ENCODE measurements around the gene SNAP91. TPM values are rescaled to one million over a fixed set of nuclear protein-coding genes. Genes with fewer than 3 reads are reported as not detected.

The SNAP91 gene
- total RNA-seq, 6 experiments from 2014 or later = not detected

DNA sequence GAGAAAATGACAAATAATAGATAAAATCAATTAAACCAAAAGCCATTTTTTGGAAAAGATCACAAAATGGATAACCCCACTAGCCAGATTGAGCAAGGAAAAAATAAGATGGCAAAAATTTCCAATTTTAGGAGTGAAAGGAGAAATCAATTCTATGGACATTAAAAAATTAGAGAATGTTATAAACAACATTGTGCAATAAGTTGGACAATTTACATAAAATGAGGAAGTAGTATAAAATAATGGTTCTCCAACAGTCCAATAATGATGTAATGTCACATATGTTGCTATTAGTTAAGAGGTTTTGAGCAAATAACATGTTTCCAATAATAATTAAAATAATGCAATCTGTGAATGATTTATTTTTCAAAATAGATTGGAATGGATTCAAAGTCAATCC lies 3.1 kb upstream of the SNAP91 start:
- Histone ChIP-seq H3K36me3 (no peaks in the 10 kb centered on the region), H3K4me1 (peaks cover 0 to 13% (median 0%) of the 10 kb centered on the region in 4 donors), H3K9me3 (no peaks in the 10 kb centered on the region), H3K4me3 (no peak overlapping the region), H3K27ac (no peak overlapping the region), H3K27me3 (peaks cover 0 to 9% of the 10 kb centered on the region in 2 donors)
- no peak for ATAC-seq
- intact Hi-C loops (cut with DNase I) = no loop called here
- TF ChIP-seq, protein P1, sequence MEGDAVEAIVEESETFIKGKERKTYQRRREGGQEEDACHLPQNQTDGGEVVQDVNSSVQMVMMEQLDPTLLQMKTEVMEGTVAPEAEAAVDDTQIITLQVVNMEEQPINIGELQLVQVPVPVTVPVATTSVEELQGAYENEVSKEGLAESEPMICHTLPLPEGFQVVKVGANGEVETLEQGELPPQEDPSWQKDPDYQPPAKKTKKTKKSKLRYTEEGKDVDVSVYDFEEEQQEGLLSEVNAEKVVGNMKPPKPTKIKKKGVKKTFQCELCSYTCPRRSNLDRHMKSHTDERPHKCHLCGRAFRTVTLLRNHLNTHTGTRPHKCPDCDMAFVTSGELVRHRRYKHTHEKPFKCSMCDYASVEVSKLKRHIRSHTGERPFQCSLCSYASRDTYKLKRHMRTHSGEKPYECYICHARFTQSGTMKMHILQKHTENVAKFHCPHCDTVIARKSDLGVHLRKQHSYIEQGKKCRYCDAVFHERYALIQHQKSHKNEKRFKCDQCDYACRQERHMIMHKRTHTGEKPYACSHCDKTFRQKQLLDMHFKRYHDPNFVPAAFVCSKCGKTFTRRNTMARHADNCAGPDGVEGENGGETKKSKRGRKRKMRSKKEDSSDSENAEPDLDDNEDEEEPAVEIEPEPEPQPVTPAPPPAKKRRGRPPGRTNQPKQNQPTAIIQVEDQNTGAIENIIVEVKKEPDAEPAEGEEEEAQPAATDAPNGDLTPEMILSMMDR (IDR thresholded peaks at IDR 0.05) = no peak
- DNase-seq = no peak

DNA sequence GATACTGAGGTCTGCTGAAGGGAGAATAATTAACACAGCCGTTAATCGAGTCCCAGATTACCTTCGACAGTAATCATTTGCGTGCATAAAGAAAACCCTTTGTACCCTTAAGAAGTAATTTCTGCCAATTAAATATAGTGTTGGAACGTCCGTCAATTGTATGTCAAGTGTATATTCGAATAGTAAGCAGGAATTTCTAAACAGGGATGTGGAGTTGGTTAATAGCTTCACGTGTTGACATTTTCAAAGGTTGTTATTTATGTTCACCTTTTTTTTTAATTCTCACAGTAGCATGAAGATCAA lies 798 bp upstream of the SNAP91 start:
- intact Hi-C loops (cut with DNase I) = no loop called here
- DNase-seq (no peak), ATAC-seq (no peak)
- Histone ChIP-seq H3K27ac (no peak overlapping the region), H3K4me1 (peaks cover 0 to 13% (median 0%) of the 10 kb centered on the region in 4 donors), H3K4me3 (no peak overlapping the region), H3K36me3 (no peaks in the 10 kb centered on the region), H3K9me3 (no peaks in the 10 kb centered on the region), H3K27me3 (peaks cover 0 to 9% of the 10 kb centered on the region in 2 donors)
- TF ChIP-seq POLR2A (IDR thresholded peaks at IDR 0.05) = no peak
- TF ChIP-seq, protein P1 (IDR thresholded peaks at IDR 0.05) = no peak
- 24% methylated on average over 8 of the region's 8 CpGs for WGBS (ENCODE audit: insufficient coverage, low coverage, low lambda C conversion rate, missing lambda C conversion rate)

- Histone ChIP-seq H3K36me3 (no peaks in the 10 kb centered on the region), H3K9me3 (no peaks in the 10 kb centered on the region), H3K27ac (no peak overlapping the region), H3K27me3 (peaks cover 0 to 9% of the 10 kb centered on the region in 2 donors), H3K4me3 (peak overlapping the region in 1 of 3 donors; percentile 42), H3K4me1 (peaks cover 0 to 13% (median 0%) of the 10 kb centered on the region in 4 donors)
- TF ChIP-seq, protein P1 (IDR thresholded peaks at IDR 0.05) = no peak
- TF ChIP-seq POLR2A (IDR thresholded peaks at IDR 0.05) = no peak
- no CpG with 5 or more reads among the region's 52 CpGs for WGBS (ENCODE audit: insufficient coverage, low coverage, low lambda C conversion rate, missing lambda C conversion rate)
- DNase-seq = no peak
- intact Hi-C loops (cut with DNase I) = no loop called here
- peak in 1 of 4 donors; percentile 18 for ATAC-seq
These were observed 343 bp downstream of the SNAP91 start for GRCh38 chr6:83708546-83708969.

DNA sequence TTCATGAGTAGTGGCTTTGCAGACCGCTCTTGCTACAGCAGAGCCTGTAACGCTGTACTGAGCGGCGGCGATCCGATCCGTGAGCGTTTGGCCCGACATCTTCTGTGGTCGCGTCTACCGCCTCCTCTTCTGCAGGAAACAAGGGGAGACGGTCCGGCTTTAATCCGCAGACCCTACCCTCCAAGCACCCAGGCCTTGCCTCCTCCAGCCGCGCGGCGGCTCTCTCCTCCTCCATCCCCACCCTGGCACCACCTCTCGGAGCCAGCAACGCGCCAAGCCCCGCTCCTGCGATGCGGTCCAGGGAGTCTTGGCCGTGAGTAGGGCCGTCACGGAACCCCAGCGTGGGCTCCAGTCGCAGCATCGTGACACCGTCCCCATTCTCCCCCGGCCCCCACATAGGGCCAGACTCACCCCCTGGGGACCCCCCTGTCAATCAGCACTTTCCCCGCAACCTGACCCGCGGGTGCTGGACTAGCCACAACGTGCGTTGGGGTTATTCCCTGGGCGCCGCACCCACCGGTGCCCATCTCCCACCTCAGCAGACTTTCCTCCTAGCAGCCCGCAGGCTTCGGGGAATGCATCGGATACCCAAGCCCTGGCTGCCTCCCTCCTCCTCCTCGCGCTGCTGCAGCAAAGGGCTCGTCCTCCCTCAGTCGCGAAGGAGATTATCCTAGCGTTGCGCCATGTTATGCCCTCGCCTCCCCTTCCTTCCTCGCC lies 914 bp downstream of the SNAP91 start:
- peaks cover 0 to 13% (median 0%) of the 10 kb centered on the region in 4 donors for H3K4me1 ChIP-seq
- H3K27me3 ChIP-seq = peaks cover 0 to 9% of the 10 kb centered on the region in 2 donors
- WGBS (ENCODE audit: insufficient coverage, low coverage, low lambda C conversion rate, missing lambda C conversion rate) = under 1% methylated on average over 15 of the region's 53 CpGs
- peak in 1 of 4 donors; percentile 14 for ATAC-seq
- TF ChIP-seq POLR2A (IDR thresholded peaks at IDR 0.05) = no peak
- TF ChIP-seq, protein P1 (IDR thresholded peaks at IDR 0.05) = no peak
- H3K9me3 ChIP-seq = no peaks in the 10 kb centered on the region
- H3K4me3 ChIP-seq = peak overlapping the region in 1 of 3 donors; percentile 42
- peak in 1 of 3 donors; percentile 15 for DNase-seq
- H3K36me3 ChIP-seq = no peaks in the 10 kb centered on the region
- no peak overlapping the region for H3K27ac ChIP-seq
- intact Hi-C loops (cut with DNase I) = no loop called here

Measured in right lobe of liver (tissue), 6 donors.